ENCODE measurements around the gene DGKD.

The DGKD gene

DNA sequence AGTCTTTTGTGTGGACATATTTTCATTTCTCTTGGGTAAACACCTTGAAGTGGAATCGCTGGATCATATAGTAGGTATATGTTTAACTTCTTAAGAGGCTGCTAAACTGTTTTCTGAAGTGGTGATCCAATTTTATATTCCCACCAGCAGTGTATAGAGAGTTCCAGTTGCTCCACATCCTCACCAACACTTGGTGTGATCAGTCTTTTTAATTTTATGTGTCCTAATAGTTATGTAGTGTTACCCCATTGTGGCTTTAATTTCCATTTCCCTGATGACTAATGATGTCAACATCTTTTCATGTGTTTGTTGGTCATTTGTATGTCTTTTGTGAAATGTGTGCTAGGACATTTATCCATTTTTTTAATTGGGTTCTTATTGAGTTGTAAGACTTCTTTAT is 56.9 kb downstream of the DGKD start:
- H3K9me3 ChIP-seq (ENCODE audit: insufficient read depth, low read length), result no peaks in the 10 kb centered on the region; the same call in 1 of the 2 replicates
- H3K27ac ChIP-seq (ENCODE audit: low read length), result no peak overlapping the region
- H3K27me3 ChIP-seq (ENCODE audit: low read depth, low read length), result no peaks in the 10 kb centered on the region
- no peaks in the 10 kb centered on the region for H4K20me1 ChIP-seq (ENCODE audit: insufficient read depth, low read length)
- no peak overlapping the region for H2AFZ ChIP-seq (ENCODE audit: low read depth, low read length)
- no peak overlapping the region for H3K4me3 ChIP-seq (ENCODE audit: low read length)
- H3K4me1 ChIP-seq (ENCODE audit: low read length), result peaks cover 5% of the 10 kb centered on the region; the same call in 1 of the 2 replicates
- no peak overlapping the region for H3K4me2 ChIP-seq (ENCODE audit: low read length)
- H3K9ac ChIP-seq (ENCODE audit: low read length), result no peak overlapping the region
- TF ChIP-seq, protein P1, sequence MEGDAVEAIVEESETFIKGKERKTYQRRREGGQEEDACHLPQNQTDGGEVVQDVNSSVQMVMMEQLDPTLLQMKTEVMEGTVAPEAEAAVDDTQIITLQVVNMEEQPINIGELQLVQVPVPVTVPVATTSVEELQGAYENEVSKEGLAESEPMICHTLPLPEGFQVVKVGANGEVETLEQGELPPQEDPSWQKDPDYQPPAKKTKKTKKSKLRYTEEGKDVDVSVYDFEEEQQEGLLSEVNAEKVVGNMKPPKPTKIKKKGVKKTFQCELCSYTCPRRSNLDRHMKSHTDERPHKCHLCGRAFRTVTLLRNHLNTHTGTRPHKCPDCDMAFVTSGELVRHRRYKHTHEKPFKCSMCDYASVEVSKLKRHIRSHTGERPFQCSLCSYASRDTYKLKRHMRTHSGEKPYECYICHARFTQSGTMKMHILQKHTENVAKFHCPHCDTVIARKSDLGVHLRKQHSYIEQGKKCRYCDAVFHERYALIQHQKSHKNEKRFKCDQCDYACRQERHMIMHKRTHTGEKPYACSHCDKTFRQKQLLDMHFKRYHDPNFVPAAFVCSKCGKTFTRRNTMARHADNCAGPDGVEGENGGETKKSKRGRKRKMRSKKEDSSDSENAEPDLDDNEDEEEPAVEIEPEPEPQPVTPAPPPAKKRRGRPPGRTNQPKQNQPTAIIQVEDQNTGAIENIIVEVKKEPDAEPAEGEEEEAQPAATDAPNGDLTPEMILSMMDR (IDR thresholded peaks at IDR 0.05; ENCODE audit: low read depth, low read length), result no peak
- no peak for TF ChIP-seq EZH2phosphoT487 (IDR thresholded peaks at IDR 0.05; ENCODE audit: low read depth)
- no peaks in the 10 kb centered on the region for H3K79me2 ChIP-seq (ENCODE audit: low read length)
- peaks cover 11% of the 10 kb centered on the region for H3K36me3 ChIP-seq (replicated peaks; ENCODE audit: low read depth, low read length)

DNA sequence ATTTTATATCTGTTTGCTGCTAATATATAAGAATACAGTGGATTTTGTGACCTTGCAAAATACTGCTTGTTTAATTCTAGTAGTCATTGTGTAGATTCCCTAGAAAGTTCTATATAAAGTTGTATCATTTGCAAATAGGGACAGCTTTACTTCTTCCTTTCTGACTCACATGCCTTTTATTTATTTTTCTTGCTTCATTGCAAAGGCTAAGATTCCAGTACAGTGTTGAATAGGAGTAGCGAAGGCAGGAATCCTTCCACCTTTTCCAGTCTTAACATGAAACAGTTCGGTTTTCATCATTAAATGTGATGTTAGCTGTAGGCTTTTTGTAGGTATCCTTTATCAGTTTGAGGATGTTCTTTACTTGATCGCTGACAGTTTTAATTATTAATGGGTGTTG is 58.1 kb downstream of the DGKD start:
- H3K79me2 ChIP-seq (ENCODE audit: low read length), result no peaks in the 10 kb centered on the region

DNA sequence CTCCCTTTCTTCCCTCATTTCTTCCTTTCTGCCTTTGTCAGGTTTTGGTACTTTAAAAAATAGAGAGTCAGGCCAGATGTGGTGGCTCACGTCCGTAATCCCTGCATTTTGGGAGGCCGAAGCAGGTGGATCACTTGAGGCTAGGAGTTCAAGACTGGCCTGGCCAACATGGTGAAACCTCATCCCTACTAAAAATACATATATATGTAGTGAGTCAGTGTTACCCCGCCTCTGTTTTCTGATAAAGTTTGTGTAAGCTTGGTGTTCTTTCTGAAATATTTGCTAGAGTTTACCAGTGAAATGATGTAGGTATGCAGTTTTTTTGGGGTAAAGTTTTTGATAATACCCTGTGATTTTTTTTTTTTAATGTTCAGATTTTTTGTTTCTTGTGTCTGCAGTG is 58.8 kb downstream of the DGKD start:
- no peak overlapping the region for H3K4me2 ChIP-seq (ENCODE audit: low read length)
- no peak overlapping the region for H3K9ac ChIP-seq (ENCODE audit: low read length)
- H3K9me3 ChIP-seq (ENCODE audit: insufficient read depth, low read length), result no peaks in the 10 kb centered on the region; the same call in 1 of the 2 replicates
- no peak overlapping the region for H3K4me3 ChIP-seq (ENCODE audit: low read length)
- H3K27me3 ChIP-seq (ENCODE audit: low read depth, low read length), result no peaks in the 10 kb centered on the region
- no peak overlapping the region for H3K27ac ChIP-seq (ENCODE audit: low read length)
- no peak overlapping the region for H2AFZ ChIP-seq (ENCODE audit: low read depth, low read length)
- H3K36me3 ChIP-seq (replicated peaks; ENCODE audit: low read depth, low read length), result peaks cover 11% of the 10 kb centered on the region
- H3K4me1 ChIP-seq (ENCODE audit: low read length), result peaks cover 5% of the 10 kb centered on the region
- TF ChIP-seq, protein P1 (IDR thresholded peaks at IDR 0.05; ENCODE audit: low read depth, low read length), result no peak
- TF ChIP-seq EZH2phosphoT487 (IDR thresholded peaks at IDR 0.05; ENCODE audit: low read depth), result no peak
- H4K20me1 ChIP-seq (ENCODE audit: insufficient read depth, low read length), result no peaks in the 10 kb centered on the region
- no peaks in the 10 kb centered on the region for H3K79me2 ChIP-seq (ENCODE audit: low read length)

More for the DNA sequence above, 58.1 kb downstream of the DGKD start:
- Histone ChIP-seq H3K9me3 (ENCODE audit: insufficient read depth, low read length) (no peaks in the 10 kb centered on the region; the same call in 1 of the 2 replicates), H3K27me3 (ENCODE audit: low read depth, low read length) (no peaks in the 10 kb centered on the region), H3K4me1 (ENCODE audit: low read length) (peaks cover 5% of the 10 kb centered on the region; the same call in 1 of the 2 replicates), H4K20me1 (ENCODE audit: insufficient read depth, low read length) (no peaks in the 10 kb centered on the region), H3K9ac (ENCODE audit: low read length) (no peak overlapping the region), H3K27ac (ENCODE audit: low read length) (no peak overlapping the region), H3K4me2 (ENCODE audit: low read length) (no peak overlapping the region), H3K4me3 (ENCODE audit: low read length) (no peak overlapping the region), H2AFZ (ENCODE audit: low read depth, low read length) (no peak overlapping the region), H3K36me3 (replicated peaks; ENCODE audit: low read depth, low read length) (peaks cover 11% of the 10 kb centered on the region)
- no peak for TF ChIP-seq EZH2phosphoT487 (IDR thresholded peaks at IDR 0.05; ENCODE audit: low read depth)
- TF ChIP-seq, protein P1 (IDR thresholded peaks at IDR 0.05; ENCODE audit: low read depth, low read length), result no peak

DNA sequence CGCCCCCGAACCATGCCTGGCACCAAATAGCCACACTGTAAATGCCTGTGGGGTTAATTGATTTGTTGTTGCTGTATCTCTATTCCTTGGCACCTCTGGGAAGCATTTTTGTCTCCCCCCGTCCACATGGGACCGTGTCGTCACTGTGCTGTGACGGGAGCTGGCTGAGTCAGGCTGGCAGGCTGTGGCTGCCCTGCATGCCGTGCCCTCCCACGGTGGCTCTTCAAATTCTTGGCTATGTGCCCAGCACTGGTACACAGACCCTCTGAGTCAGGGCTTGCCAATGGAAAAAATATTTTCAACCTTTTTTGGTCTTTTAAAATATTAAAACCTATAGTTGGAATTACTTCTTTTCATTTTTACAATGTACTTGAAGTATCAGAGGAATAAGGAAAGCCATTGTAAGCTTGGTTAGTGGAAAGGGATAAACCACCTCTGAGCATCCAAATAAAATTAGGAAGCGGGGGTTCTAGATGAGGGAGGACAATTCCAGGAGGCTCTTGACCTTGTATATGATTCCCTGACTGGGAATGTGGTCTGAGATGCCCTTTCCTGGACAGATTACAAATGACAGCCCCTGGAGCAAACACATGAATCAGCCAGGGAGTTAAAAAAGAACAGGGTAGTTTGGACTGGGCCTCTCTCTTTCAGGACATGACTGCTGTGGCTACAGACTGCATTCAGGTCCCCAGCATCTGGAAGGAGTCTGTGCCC is 59.4 kb downstream of the DGKD start:
- Histone ChIP-seq H2AFZ (ENCODE audit: low read depth, low read length) (no peak overlapping the region), H3K36me3 (replicated peaks; ENCODE audit: low read depth, low read length) (peaks cover 11% of the 10 kb centered on the region), H4K20me1 (ENCODE audit: insufficient read depth, low read length) (no peaks in the 10 kb centered on the region), H3K4me3 (ENCODE audit: low read length) (no peak overlapping the region), H3K27ac (ENCODE audit: low read length) (no peak overlapping the region), H3K9me3 (ENCODE audit: insufficient read depth, low read length) (no peaks in the 10 kb centered on the region; the same call in 1 of the 2 replicates), H3K4me1 (ENCODE audit: low read length) (peaks cover 8% of the 10 kb centered on the region), H3K9ac (ENCODE audit: low read length) (no peak overlapping the region), H3K27me3 (ENCODE audit: low read depth, low read length) (no peaks in the 10 kb centered on the region), H3K79me2 (ENCODE audit: low read length) (no peaks in the 10 kb centered on the region), H3K4me2 (ENCODE audit: low read length) (no peak overlapping the region)
- TF ChIP-seq, protein P1 (IDR thresholded peaks at IDR 0.05; ENCODE audit: low read depth, low read length), result no peak
- TF ChIP-seq EZH2phosphoT487 (IDR thresholded peaks at IDR 0.05; ENCODE audit: low read depth), result no peak

All from OCI-LY3 (cell line).